ENCODE measurements around the gene TMEM132D. TPM values are rescaled to one million over a fixed set of nuclear protein-coding genes. Genes with fewer than 3 reads are reported as not detected.

TMEM132D gene
- total RNA-seq, 1 experiment from 2014 or later: not detected

DNA sequence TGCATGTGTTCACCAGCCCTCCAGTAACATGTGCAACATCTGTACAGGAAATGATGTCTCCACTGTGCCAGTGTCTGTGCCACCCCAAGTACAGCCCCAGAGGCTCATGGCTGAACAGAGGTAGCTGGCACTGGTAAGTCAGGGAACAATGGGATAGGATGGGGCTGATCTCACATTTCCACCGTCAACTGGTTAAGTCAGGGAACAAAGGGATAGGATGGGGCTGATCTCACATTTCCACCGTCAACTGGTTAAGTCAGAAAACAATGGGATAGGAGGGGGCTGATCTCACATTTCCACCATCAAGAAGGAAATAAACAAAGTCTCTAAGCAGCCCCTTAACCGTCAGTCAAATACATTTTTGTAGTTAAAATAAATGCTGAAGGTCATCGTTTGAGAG lies 246.6 kb downstream of the TMEM132D start:
- BruUV-seq (replicated peaks): no TSS peak
- Histone ChIP-seq H3K36me3 (ENCODE audit: insufficient read depth, low read length, poor library complexity, severe bottlenecking) (no peaks in the 10 kb centered on the region), H3K9me3 (ENCODE audit: low read depth, low read length, poor library complexity, severe bottlenecking) (peaks cover 7% of the 10 kb centered on the region), H3K4me3 (ENCODE audit: low read depth, low read length, poor library complexity, severe bottlenecking) (no peak overlapping the region), H3K27me3 (replicated peaks; ENCODE audit: insufficient read depth, low read depth, low read length, poor library complexity) (no peaks in the 10 kb centered on the region), H3K4me1 (ENCODE audit: insufficient read depth, low read length, poor library complexity, severe bottlenecking) (no peaks in the 10 kb centered on the region), H3K27ac (ENCODE audit: low read depth, low read length, poor library complexity, severe bottlenecking) (no peak overlapping the region)
- POLR2A ChIA-PET (ENCODE audit: low non-redundant PET): no interaction called here
- TF ChIP-seq, protein P1, sequence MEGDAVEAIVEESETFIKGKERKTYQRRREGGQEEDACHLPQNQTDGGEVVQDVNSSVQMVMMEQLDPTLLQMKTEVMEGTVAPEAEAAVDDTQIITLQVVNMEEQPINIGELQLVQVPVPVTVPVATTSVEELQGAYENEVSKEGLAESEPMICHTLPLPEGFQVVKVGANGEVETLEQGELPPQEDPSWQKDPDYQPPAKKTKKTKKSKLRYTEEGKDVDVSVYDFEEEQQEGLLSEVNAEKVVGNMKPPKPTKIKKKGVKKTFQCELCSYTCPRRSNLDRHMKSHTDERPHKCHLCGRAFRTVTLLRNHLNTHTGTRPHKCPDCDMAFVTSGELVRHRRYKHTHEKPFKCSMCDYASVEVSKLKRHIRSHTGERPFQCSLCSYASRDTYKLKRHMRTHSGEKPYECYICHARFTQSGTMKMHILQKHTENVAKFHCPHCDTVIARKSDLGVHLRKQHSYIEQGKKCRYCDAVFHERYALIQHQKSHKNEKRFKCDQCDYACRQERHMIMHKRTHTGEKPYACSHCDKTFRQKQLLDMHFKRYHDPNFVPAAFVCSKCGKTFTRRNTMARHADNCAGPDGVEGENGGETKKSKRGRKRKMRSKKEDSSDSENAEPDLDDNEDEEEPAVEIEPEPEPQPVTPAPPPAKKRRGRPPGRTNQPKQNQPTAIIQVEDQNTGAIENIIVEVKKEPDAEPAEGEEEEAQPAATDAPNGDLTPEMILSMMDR (conservative IDR thresholded peaks at IDR 0.05; ENCODE audit: low read depth, low read length): no peak
- TF ChIP-seq EZH2 (IDR thresholded peaks at IDR 0.05; ENCODE audit: borderline replicate concordance, low read depth, low read length, poor library complexity, severe bottlenecking): no peak
- CTCF ChIA-PET: no interaction called here
- no peak for DNase-seq (ENCODE audit: low spot score)
- intact Hi-C loops (cut with micrococcal nuclease; ENCODE audit: unreplicated experiment): no loop called here

DNA sequence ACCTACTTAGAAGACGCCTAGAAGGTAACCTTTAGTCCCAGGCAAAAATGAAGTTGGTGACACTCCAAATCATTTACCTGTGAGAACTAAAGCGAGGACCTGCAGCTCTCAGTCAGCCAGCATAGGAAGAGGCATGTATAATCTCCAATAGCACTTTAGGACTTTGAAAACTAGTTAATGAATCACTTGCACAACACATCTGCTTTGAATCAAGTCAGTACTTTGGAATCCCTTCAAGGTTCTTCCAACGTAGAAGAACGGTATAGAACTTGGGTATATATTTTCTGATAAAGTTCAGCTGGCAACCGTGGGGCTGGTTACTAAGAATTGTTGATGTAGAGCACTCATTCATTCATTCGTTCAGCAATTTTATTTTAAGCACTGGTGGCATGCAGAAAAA lies 251.9 kb downstream of the TMEM132D start:
- H3K9me3 ChIP-seq (ENCODE audit: low read depth, low read length, poor library complexity, severe bottlenecking): peaks cover 10% of the 10 kb centered on the region
- intact Hi-C loops (cut with micrococcal nuclease; ENCODE audit: unreplicated experiment): no loop called here
- CTCF ChIA-PET: no interaction called here
- no peaks in the 10 kb centered on the region for H3K36me3 ChIP-seq (ENCODE audit: insufficient read depth, low read length, poor library complexity, severe bottlenecking)
- no peak overlapping the region for H3K4me3 ChIP-seq (ENCODE audit: low read depth, low read length, poor library complexity, severe bottlenecking)
- H3K27ac ChIP-seq (ENCODE audit: low read depth, low read length, poor library complexity, severe bottlenecking): no peak overlapping the region
- POLR2A ChIA-PET (ENCODE audit: low non-redundant PET): no interaction called here
- no peak for DNase-seq (ENCODE audit: low spot score)
- H3K27me3 ChIP-seq (replicated peaks; ENCODE audit: insufficient read depth, low read depth, low read length, poor library complexity): no peaks in the 10 kb centered on the region
- TF ChIP-seq, protein P1 (conservative IDR thresholded peaks at IDR 0.05; ENCODE audit: low read depth, low read length): no peak
- no peak for TF ChIP-seq EZH2 (IDR thresholded peaks at IDR 0.05; ENCODE audit: borderline replicate concordance, low read depth, low read length, poor library complexity, severe bottlenecking)
- no TSS peak for BruUV-seq (replicated peaks)
- no peaks in the 10 kb centered on the region for H3K4me1 ChIP-seq (ENCODE audit: insufficient read depth, low read length, poor library complexity, severe bottlenecking)

DNA sequence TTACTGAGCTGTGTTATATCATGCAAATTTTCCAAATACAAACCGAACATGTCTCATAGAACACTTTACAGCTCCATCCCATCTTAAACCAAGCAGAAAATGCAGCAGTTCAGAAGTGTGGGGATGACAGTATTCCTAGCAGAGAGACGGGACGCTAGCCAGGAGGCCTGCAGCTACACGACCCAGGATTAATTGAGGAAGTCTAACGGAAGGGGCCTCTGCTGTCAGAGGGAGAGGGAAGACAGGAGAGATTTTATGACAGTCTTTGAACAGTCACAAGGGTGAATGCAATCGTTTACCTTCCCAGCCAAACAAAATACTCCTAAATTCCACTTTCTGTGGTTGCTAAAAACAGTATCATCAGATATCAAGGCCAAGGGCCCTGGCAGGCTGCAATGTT lies 261.9 kb downstream of the TMEM132D start:
- Histone ChIP-seq H3K36me3 (ENCODE audit: insufficient read depth, low read length, poor library complexity, severe bottlenecking) (no peaks in the 10 kb centered on the region), H3K4me1 (ENCODE audit: insufficient read depth, low read length, poor library complexity, severe bottlenecking) (no peaks in the 10 kb centered on the region), H3K27me3 (replicated peaks; ENCODE audit: insufficient read depth, low read depth, low read length, poor library complexity) (no peaks in the 10 kb centered on the region), H3K9me3 (ENCODE audit: low read depth, low read length, poor library complexity, severe bottlenecking) (peaks cover 7% of the 10 kb centered on the region), H3K27ac (ENCODE audit: low read depth, low read length, poor library complexity, severe bottlenecking) (no peak overlapping the region), H3K4me3 (ENCODE audit: low read depth, low read length, poor library complexity, severe bottlenecking) (no peak overlapping the region)
- TF ChIP-seq EZH2 (IDR thresholded peaks at IDR 0.05; ENCODE audit: borderline replicate concordance, low read depth, low read length, poor library complexity, severe bottlenecking): no peak
- TF ChIP-seq, protein P1 (conservative IDR thresholded peaks at IDR 0.05; ENCODE audit: low read depth, low read length): no peak
- POLR2A ChIA-PET (ENCODE audit: low non-redundant PET): no interaction called here
- CTCF ChIA-PET: no interaction called here
- intact Hi-C loops (cut with micrococcal nuclease; ENCODE audit: unreplicated experiment): no loop called here
- no peak for DNase-seq (ENCODE audit: low spot score)
- BruUV-seq (replicated peaks): no TSS peak
